Measurements from ENCODE around the gene SPINT2.

DNA sequence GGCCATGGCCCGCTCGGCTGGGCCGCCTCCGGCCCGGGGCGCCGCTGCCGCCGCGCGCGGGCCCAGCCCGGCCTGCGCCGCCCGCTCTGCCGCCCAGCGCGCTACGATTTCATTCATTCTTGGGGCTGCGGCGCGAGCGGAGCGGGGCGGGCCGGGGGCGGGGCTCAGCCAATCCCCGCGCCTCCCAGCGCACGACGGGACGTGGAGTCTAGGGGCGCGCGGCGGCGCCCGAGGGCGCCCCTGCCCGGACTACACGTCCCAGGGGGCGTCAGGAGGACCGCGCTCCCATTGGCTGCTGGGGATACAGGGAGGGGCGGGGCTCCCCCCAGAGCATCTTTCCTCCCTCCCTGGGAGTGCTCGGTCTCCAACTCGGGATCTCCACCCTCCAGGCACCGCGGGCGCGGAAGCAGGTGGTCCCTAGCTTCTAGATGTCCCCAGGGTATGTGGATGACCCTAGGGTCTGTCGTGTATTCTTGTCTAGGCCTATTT lies 34.7 kb upstream of the SPINT2 start:
- TF ChIP-seq, protein P1, sequence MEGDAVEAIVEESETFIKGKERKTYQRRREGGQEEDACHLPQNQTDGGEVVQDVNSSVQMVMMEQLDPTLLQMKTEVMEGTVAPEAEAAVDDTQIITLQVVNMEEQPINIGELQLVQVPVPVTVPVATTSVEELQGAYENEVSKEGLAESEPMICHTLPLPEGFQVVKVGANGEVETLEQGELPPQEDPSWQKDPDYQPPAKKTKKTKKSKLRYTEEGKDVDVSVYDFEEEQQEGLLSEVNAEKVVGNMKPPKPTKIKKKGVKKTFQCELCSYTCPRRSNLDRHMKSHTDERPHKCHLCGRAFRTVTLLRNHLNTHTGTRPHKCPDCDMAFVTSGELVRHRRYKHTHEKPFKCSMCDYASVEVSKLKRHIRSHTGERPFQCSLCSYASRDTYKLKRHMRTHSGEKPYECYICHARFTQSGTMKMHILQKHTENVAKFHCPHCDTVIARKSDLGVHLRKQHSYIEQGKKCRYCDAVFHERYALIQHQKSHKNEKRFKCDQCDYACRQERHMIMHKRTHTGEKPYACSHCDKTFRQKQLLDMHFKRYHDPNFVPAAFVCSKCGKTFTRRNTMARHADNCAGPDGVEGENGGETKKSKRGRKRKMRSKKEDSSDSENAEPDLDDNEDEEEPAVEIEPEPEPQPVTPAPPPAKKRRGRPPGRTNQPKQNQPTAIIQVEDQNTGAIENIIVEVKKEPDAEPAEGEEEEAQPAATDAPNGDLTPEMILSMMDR (IDR thresholded peaks at IDR 0.05) = no peak
- TF ChIP-seq POLR2AphosphoS5 (IDR thresholded peaks at IDR 0.05; ENCODE audit: low read depth, low read length) (no peak), SIN3A (IDR thresholded peaks at IDR 0.05; ENCODE audit: borderline replicate concordance, insufficient read depth, low read depth, low read length) (no peak), TCF7L2 (IDR thresholded peaks at IDR 0.05; ENCODE audit: low read depth, low read length) (no peak)
- TF ChIP-seq, protein P2, sequence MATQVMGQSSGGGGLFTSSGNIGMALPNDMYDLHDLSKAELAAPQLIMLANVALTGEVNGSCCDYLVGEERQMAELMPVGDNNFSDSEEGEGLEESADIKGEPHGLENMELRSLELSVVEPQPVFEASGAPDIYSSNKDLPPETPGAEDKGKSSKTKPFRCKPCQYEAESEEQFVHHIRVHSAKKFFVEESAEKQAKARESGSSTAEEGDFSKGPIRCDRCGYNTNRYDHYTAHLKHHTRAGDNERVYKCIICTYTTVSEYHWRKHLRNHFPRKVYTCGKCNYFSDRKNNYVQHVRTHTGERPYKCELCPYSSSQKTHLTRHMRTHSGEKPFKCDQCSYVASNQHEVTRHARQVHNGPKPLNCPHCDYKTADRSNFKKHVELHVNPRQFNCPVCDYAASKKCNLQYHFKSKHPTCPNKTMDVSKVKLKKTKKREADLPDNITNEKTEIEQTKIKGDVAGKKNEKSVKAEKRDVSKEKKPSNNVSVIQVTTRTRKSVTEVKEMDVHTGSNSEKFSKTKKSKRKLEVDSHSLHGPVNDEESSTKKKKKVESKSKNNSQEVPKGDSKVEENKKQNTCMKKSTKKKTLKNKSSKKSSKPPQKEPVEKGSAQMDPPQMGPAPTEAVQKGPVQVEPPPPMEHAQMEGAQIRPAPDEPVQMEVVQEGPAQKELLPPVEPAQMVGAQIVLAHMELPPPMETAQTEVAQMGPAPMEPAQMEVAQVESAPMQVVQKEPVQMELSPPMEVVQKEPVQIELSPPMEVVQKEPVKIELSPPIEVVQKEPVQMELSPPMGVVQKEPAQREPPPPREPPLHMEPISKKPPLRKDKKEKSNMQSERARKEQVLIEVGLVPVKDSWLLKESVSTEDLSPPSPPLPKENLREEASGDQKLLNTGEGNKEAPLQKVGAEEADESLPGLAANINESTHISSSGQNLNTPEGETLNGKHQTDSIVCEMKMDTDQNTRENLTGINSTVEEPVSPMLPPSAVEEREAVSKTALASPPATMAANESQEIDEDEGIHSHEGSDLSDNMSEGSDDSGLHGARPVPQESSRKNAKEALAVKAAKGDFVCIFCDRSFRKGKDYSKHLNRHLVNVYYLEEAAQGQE (IDR thresholded peaks at IDR 0.05; ENCODE audit: insufficient read depth in 1 of 2, low read depth in 2 of 2, low read length in 1 of 2) = no peak

Data from Panc1 (cell line).